Uterus (tissue), 4 donors: ENCODE data around the gene PGF. TPM values are rescaled to one million over a fixed set of nuclear protein-coding genes. Genes with fewer than 3 reads are reported as not detected.

ENCODE experiments used
- DNase-seq, 2 donors: peaks; one replicate each; pipeline ENCODE4 v3.0.0-alpha.2; 2019 to 2020
- H3K27ac ChIP-seq, 2 donors: fragments of 200-600 bp; sonication (generic); 1 replicate in 1 of 2; 2 replicates in 1 of 2; pipeline ENCODE4 v1.5.1; 2016 to 2018
- H3K27me3 ChIP-seq, 2 donors: fragments of 200-600 bp; sonication (generic); one replicate each; pipeline ENCODE4 v1.5.1; 2018 to 2019; ENCODE audit warnings: control low read depth in 1 of 2
- H3K36me3 ChIP-seq, 2 donors: fragments of 200-600 bp; sonication (generic); one replicate each; pipeline ENCODE4 v1.5.1; 2019; ENCODE audit warnings: control low read depth in 1 of 2
- H3K4me1 ChIP-seq, 2 donors: fragments of 200-600 bp; sonication (generic); one replicate each; pipeline ENCODE4 v1.5.1; 2018 to 2019; ENCODE audit warnings: control low read depth in 1 of 2
- H3K4me3 ChIP-seq, 2 donors: fragments of 200-600 bp; sonication (generic); 1 replicate in 1 of 2; 2 replicates in 1 of 2; pipeline ENCODE4 v1.5.1; 2018 to 2019; ENCODE audit warnings: mild to moderate bottlenecking in 1 of 2
- H3K9me3 ChIP-seq, 2 donors: fragments of 200-600 bp; sonication (generic); one replicate each; pipeline ENCODE4 v1.5.1; 2019; ENCODE audit warnings: control low read depth in 1 of 2
- POLR2A ChIP-seq, 2 donors: fragments of 450-650 bp; IDR thresholded peaks; one replicate each; pipeline ENCODE4 v1.6.1; 2016; ENCODE audit warnings: antibody characterized with exemption in 2 of 2, mild to moderate bottlenecking in 1 of 2, moderate library complexity in 1 of 2
- intact Hi-C: fragments of 100-400 bp; cut with DNase I; formaldehyde crosslinking; loops from one replicate; pipeline ENCODE4 v1.15.1; 2023; ENCODE audit warnings: low total_unique reads
- total RNA-seq, 4 donors: library from RNA; depleted of rRNA in 3 of 4; stranded (reverse); fragments of >200 nt in 3 of 4; gene quantifications; one replicate each; pipeline versions ENCODE4 v1.1.0 to v1.2.4, GENCODE V29; 2014 to 2023
- TF ChIP-seq, protein P1 (sequence below), 4 experiments: fragments of 200-600 bp in 2 of 4; fragments of 450-650 bp in 2 of 4; sonication (generic) in 2 of 4; IDR thresholded peaks; one replicate each; pipeline ENCODE4 v1.5.1; 2016 to 2019; ENCODE audit warnings: antibody characterized with exemption in 4 of 4, mild to moderate bottlenecking in 2 of 4, moderate library complexity in 1 of 4
- donor health status: DM: yes; HTN: yes; CAD: no.

The PGF gene
- total RNA-seq, 4 donors from 2014 or later, result 2.7 to 32.4 (median 15.4) TPM

DNA sequence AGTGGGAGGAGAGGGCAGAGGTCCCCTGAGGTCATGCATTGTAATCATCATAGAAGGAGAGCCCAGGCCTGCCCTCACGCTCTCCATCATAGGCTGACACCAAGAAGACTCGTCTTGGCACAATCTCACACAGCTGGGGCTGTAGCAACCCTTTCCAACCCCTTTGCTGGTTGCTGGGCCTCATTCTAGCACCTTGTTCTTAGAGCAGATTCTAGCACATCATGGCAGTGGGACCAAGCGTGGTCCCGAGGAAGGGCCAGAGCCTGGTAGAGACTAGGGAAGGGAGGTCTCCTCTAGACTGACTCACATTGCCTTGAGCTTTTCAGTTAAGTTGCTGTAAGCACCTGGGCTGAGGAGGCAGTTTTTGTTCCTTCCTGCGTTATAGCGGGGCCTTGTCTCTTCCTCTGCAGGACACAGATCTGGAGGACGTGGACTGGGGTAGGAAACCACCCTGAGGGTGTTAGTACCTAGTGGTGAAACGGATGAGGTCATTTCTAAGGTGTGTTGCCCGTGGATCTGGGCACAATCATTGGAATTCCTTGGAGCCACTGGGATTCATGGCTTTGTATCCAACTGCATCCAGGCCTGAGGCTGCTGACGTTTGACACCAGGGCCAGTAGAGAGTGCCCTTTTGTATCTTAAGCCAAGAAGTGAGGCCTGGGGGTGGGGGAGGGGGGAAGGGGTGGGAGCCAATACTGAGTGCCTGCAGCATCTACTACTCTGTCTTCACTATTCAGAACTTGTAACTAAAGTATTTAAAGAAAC, 52.3 kb downstream of the PGF start:
- Histone ChIP-seq H3K9me3 (no peaks in the 10 kb centered on the region), H3K27me3 (no peaks in the 10 kb centered on the region), H3K4me1 (peaks cover 0 to 9% of the 10 kb centered on the region in 2 donors), H3K36me3 (no peaks in the 10 kb centered on the region), H3K27ac (no peak overlapping the region), H3K4me3 (no peak overlapping the region)
- TF ChIP-seq, protein P1, sequence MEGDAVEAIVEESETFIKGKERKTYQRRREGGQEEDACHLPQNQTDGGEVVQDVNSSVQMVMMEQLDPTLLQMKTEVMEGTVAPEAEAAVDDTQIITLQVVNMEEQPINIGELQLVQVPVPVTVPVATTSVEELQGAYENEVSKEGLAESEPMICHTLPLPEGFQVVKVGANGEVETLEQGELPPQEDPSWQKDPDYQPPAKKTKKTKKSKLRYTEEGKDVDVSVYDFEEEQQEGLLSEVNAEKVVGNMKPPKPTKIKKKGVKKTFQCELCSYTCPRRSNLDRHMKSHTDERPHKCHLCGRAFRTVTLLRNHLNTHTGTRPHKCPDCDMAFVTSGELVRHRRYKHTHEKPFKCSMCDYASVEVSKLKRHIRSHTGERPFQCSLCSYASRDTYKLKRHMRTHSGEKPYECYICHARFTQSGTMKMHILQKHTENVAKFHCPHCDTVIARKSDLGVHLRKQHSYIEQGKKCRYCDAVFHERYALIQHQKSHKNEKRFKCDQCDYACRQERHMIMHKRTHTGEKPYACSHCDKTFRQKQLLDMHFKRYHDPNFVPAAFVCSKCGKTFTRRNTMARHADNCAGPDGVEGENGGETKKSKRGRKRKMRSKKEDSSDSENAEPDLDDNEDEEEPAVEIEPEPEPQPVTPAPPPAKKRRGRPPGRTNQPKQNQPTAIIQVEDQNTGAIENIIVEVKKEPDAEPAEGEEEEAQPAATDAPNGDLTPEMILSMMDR (IDR thresholded peaks at IDR 0.05), result no peak
- no peak for TF ChIP-seq POLR2A (IDR thresholded peaks at IDR 0.05)
- no peak for DNase-seq
- intact Hi-C loops, result no loop called here

DNA sequence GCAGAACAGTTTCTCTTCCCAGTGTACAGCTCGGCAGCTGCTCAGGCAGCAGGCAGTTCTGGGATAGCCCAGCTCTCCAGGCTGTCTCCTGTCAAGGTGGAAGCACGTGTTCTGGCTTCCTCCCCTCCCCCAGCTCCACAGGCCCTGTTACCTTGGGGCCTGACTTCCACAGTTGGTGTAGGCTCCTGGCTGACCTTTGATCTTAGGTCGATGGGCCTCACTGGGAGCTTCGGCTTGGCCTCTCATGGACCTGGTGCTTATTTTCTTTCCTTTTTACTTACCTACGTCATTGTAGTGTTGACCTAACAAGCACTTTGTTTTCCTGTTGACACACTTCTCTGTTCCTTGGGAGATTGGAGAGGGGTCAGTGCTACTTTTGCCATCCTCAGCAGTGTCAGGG, 56.7 kb downstream of the PGF start:
- Histone ChIP-seq H3K27me3 (no peaks in the 10 kb centered on the region), H3K4me3 (no peak overlapping the region), H3K4me1 (no peaks in the 10 kb centered on the region), H3K36me3 (no peaks in the 10 kb centered on the region), H3K9me3 (no peaks in the 10 kb centered on the region), H3K27ac (no peak overlapping the region)
- TF ChIP-seq, protein P1 (IDR thresholded peaks at IDR 0.05), result no peak
- no peak for TF ChIP-seq POLR2A (IDR thresholded peaks at IDR 0.05)
- no peak for DNase-seq
- intact Hi-C loops, result no loop called here

DNA sequence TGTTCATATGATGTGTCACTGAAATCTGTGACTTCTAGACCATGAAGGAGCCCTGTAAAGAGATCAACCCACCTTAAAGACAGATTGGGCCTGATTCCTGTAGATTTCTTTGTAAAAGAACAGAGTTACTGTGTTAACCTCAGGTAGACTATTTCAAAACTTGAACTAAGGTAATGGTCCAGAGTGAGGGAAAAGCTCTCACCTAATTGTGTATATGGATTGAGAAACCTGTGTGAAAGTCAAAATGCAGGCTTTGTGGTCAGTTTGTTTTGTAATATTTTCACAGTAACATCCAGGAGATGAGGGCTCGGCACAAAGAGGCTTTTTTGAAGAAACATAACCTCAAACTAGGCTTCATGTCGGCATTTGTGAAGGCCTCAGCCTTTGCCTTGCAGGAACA, 57.3 kb downstream of the PGF start:
- intact Hi-C loops, result no loop called here
- Histone ChIP-seq H3K4me1 (no peaks in the 10 kb centered on the region), H3K4me3 (no peak overlapping the region), H3K27ac (no peak overlapping the region), H3K36me3 (no peaks in the 10 kb centered on the region), H3K9me3 (no peaks in the 10 kb centered on the region), H3K27me3 (no peaks in the 10 kb centered on the region)
- TF ChIP-seq POLR2A (IDR thresholded peaks at IDR 0.05), result no peak
- TF ChIP-seq, protein P1 (IDR thresholded peaks at IDR 0.05), result no peak
- DNase-seq, result no peak

DNA sequence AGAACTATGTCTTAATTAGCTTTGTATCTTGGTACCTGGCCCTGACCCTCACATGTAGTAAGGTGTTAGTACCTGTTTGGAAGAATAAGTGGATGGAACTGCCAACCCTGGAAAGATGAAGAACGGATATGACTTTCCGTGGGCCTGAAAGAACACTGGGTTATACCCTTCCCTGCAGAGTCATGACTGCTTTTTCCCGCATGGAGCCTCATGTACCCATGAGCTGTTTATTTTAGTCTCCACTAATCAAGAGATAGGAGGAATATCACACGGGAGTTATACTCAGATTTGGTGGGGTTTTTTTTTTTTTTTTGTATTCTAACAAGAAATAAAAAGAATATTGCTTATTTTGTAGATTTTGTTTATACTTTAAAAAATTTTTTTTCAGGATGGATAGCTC, 57.8 kb downstream of the PGF start:
- Histone ChIP-seq H3K27me3 (no peaks in the 10 kb centered on the region), H3K27ac (no peak overlapping the region), H3K9me3 (no peaks in the 10 kb centered on the region), H3K36me3 (no peaks in the 10 kb centered on the region), H3K4me1 (no peaks in the 10 kb centered on the region), H3K4me3 (no peak overlapping the region)
- intact Hi-C loops, result no loop called here
- DNase-seq, result no peak
- TF ChIP-seq, protein P1 (IDR thresholded peaks at IDR 0.05), result no peak
- TF ChIP-seq POLR2A (IDR thresholded peaks at IDR 0.05), result no peak

DNA sequence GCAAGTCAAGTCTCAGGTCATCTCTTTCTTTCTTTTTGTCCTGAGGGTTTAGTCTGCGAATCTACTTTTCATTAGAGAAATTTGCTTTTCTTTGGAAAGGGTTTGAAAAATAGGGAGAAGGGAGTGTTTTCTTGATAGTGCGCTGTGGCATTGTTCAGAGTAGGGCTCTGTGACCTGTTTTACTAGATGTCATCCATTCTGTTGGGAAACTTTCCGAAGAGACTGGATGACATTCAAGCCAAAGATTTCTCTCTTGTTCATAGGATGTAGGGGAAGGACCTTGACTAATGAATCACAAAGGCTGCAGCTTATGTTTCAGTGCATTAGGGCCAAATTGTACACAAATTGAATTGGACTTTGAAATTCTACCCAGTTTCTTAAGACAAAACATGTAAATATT, 59.0 kb downstream of the PGF start:
- Histone ChIP-seq H3K4me3 (no peak overlapping the region), H3K9me3 (no peaks in the 10 kb centered on the region), H3K27ac (no peak overlapping the region), H3K27me3 (no peaks in the 10 kb centered on the region), H3K36me3 (no peaks in the 10 kb centered on the region), H3K4me1 (no peaks in the 10 kb centered on the region)
- intact Hi-C loops, result no loop called here
- no peak for DNase-seq
- TF ChIP-seq, protein P1 (IDR thresholded peaks at IDR 0.05), result no peak
- TF ChIP-seq POLR2A (IDR thresholded peaks at IDR 0.05), result no peak
